Germinal center (tissue), 1 donor: Measurements from ENCODE around the gene SEPHS1.
A peak's percentile ranks its signal among the peaks of the same experiment; 100 is the strongest.
"Not testable (repeated sequence)": the region's sequence is repeated elsewhere in the genome, so short reads cannot be mapped to it uniquely, and the experiment has no call there.

Experiments
- DNase-seq: peaks from one replicate; pipeline ENCODE4 v3.0.0; 2012; ENCODE audit warnings: mixed read lengths, low spot score

The SEPHS1 gene

GRCh38 chr10:13348216-13349017 is at the start of gene SEPHS1:
TSS of gene SEPHS1 (minus strand) at chr10:13348293. CDS start at chr10:13344950, 3,343 bp downstream.
- peak; percentile 80 for DNase-seq

GRCh38 chr10:13397052-13397451 is 49.0 kb upstream of the SEPHS1 start:
- DNase-seq = no peak

- DNase-seq = no peak
Measured at GRCh38 chr10:13396369-13396768, 48.3 kb upstream of the SEPHS1 start.

GRCh38 chr10:13395540-13395939 is 47.4 kb upstream of the SEPHS1 start:
- no peak for DNase-seq

GRCh38 chr10:13393640-13394039 is 45.5 kb upstream of the SEPHS1 start:
- no peak for DNase-seq

- DNase-seq = no peak
Measured at GRCh38 chr10:13392701-13393100, 44.6 kb upstream of the SEPHS1 start.

GRCh38 chr10:13390604-13391522 is 42.8 kb upstream of the SEPHS1 start:
- DNase-seq = no peak

GRCh38 chr10:13388478-13389230 is 40.6 kb upstream of the SEPHS1 start:
- no peak for DNase-seq

- no peak for DNase-seq
Measured at GRCh38 chr10:13386021-13386420, 37.9 kb upstream of the SEPHS1 start.

GRCh38 chr10:13383399-13383761 is 35.3 kb upstream of the SEPHS1 start:
- no peak for DNase-seq

GRCh38 chr10:13382703-13383398 is 34.8 kb upstream of the SEPHS1 start:
- no peak for DNase-seq

GRCh38 chr10:13379061-13379460 is 31.0 kb upstream of the SEPHS1 start:
- DNase-seq = not testable (repeated sequence)

- no peak for DNase-seq
Measured at GRCh38 chr10:13376746-13377145, 28.7 kb upstream of the SEPHS1 start.

GRCh38 chr10:13376297-13376696 is 28.2 kb upstream of the SEPHS1 start:
- DNase-seq = no peak

- DNase-seq = no peak
Measured at GRCh38 chr10:13375791-13376190, 27.7 kb upstream of the SEPHS1 start.

- no peak for DNase-seq
Measured at GRCh38 chr10:13373644-13374043, 25.6 kb upstream of the SEPHS1 start.

GRCh38 chr10:13372524-13372923 is 24.4 kb upstream of the SEPHS1 start:
- no peak for DNase-seq

- DNase-seq = peak; percentile 79
Measured at GRCh38 chr10:13371897-13372470, 23.9 kb upstream of the SEPHS1 start.

GRCh38 chr10:13366891-13367290 is 18.8 kb upstream of the SEPHS1 start:
- no peak for DNase-seq

GRCh38 chr10:13365831-13366230 is 17.7 kb upstream of the SEPHS1 start:
- no peak for DNase-seq

- DNase-seq = no peak
Measured at GRCh38 chr10:13365243-13365642, 17.1 kb upstream of the SEPHS1 start.
